ENCODE data around the gene P2RX3. TPM values are rescaled to one million over a fixed set of nuclear protein-coding genes. Genes with fewer than 3 reads are reported as not detected.

P2RX3 gene
- total RNA-seq: not detected
- 45.8 TPM for polyA plus RNA-seq (2013, experiment 1 of 2)
- 37.0 TPM for polyA plus RNA-seq (2013, experiment 2 of 2)
- long read RNA-seq, experiment 1: 0 reads
- long read RNA-seq, experiment 2: 0 reads
- long read RNA-seq, experiment 3: 0 reads
- long read RNA-seq, experiment 4: 0 reads

DNA sequence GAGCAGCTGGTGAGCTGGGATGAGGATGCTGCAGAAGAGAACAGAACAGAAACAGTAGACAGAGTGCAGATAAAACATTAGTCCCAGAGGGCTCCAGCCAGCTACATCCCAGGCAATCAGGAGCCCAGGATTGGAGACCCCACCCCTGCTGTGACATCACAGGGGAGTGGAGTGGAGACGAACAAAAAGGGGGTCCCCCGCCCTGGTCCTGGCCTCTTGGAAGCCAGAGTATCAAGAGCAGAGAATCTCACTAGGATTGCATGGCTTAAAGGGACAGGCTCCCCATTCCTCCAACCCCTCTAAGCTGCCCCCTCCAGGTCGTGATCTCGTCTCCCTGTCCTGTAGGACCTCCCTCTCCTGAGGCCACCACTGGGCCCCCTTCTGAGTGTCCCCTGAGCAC, at the start of gene P2RX3:
TSS of gene P2RX3 (plus strand) at position 211 of the 400 bp plus-strand sequence. CDS start 199 bp downstream, outside the sequence.
- no peaks in the 10 kb centered on the region for H3K9me3 Mint-ChIP-seq
- Histone ChIP-seq H3K9ac (ENCODE audit: extremely low read depth, low read length, poor library complexity, severe bottlenecking) (no peak within 1 kb of the TSS), H3K36me3 (ENCODE audit: control insufficient read depth, insufficient read depth, low read length) (peaks cover 11% of the 10 kb centered on the region), H3K4me1 (ENCODE audit: control insufficient read depth, insufficient read depth, low read length) (no peaks in the 10 kb centered on the region), H3K4me3 (ENCODE audit: low read length) (no peak within 1 kb of the TSS), H3K27me3 (ENCODE audit: control insufficient read depth, insufficient read depth, low read length, poor library complexity, severe bottlenecking) (peaks cover 7% of the 10 kb centered on the region), H3K27ac (ENCODE audit: low read depth, low read length) (peak within 1 kb of the TSS; percentile 36), H3K9me3 (ENCODE audit: control insufficient read depth, low read length) (no peaks in the 10 kb centered on the region)
- H3K27ac Mint-ChIP-seq: no peak within 1 kb of the TSS
- peaks cover 20% of the 10 kb centered on the region for H3K4me1 Mint-ChIP-seq
- peak; percentile 45 for DNase-seq
- 70 to 83% methylated on average over 3 to 4 of the region's 4 CpGs for WGBS, 2 experiments (ENCODE audit: insufficient coverage in 1 of 2, insufficient read length in 1 of 2)
- peaks cover 14% of the 10 kb centered on the region for H3K36me3 Mint-ChIP-seq (ENCODE audit: low read depth)
- TF ChIP-seq, protein P1, sequence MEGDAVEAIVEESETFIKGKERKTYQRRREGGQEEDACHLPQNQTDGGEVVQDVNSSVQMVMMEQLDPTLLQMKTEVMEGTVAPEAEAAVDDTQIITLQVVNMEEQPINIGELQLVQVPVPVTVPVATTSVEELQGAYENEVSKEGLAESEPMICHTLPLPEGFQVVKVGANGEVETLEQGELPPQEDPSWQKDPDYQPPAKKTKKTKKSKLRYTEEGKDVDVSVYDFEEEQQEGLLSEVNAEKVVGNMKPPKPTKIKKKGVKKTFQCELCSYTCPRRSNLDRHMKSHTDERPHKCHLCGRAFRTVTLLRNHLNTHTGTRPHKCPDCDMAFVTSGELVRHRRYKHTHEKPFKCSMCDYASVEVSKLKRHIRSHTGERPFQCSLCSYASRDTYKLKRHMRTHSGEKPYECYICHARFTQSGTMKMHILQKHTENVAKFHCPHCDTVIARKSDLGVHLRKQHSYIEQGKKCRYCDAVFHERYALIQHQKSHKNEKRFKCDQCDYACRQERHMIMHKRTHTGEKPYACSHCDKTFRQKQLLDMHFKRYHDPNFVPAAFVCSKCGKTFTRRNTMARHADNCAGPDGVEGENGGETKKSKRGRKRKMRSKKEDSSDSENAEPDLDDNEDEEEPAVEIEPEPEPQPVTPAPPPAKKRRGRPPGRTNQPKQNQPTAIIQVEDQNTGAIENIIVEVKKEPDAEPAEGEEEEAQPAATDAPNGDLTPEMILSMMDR (conservative IDR thresholded peaks at IDR 0.05): no peak
- H3K4me3 Mint-ChIP-seq: no peak within 1 kb of the TSS
- H3K27me3 Mint-ChIP-seq (ENCODE audit: insufficient read depth): peaks cover 34% of the 10 kb centered on the region

DNA sequence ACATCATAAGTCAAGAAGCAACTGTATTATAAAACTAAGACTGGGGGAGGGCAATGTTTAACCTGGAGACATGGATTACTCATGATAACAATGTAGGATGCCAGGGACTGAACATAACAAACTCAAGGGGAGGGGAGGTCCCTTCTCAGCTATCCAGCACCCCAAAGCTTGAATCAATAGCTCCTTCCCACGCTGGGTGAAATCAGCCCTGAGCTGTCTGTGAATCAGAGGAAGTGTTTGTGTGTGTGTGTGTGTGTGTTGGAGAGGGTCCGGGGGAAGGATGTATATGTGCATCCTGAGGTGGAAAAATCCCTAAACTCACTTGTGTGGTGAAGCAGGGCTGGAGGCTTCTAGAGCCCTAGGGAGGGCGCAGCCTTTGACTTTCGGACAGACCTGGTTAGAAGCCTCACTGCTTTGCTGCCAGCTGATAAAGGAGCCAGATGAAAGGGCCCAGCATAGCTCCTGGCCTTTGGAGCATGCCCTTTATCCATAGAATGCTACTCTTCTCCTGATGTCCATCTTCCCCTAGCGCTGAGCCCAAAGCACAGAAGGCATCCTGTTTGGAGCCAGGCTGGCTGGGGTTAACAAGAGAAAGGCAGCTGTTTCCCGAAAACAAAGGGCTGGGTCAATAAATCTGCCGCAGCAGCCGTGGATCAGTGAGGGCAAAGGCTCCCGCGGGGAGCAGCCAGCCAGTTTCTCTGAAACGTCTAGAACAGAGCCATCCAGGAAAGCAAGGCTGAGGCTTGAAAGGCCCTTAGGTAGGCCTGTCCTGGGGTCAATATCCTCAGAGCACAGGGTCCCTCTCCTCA, 49.2 kb upstream of the P2RX3 start:
- no peak overlapping the region for H3K9ac ChIP-seq (ENCODE audit: extremely low read depth, low read length, poor library complexity, severe bottlenecking)

DNA sequence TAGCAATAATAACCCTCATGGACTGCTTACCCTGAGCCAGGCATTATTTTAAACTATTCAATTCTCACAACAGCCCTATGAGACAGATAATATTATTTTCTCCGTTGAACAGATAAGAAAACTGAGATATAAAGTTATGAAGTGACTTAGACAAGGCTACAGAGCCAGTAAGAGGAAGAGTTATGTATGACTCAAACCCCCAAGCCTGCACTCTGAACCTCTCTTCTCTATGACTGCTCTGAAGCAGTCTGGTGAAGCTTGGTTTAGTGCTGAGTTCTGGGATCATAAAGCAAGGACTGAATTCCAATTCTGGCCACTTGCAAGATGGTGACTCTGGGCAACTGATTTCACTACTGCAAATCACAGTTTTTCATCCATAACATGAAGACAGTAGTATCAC, 47.9 kb upstream of the P2RX3 start:
- no peak for DNase-seq
- WGBS, 2 experiments (ENCODE audit: insufficient coverage in 1 of 2, insufficient read length in 1 of 2): 100% methylated on average over 1 of the region's 1 CpG
- Histone ChIP-seq H3K9me3 (ENCODE audit: control insufficient read depth, low read length) (no peaks in the 10 kb centered on the region), H3K4me3 (ENCODE audit: low read length) (no peak overlapping the region), H3K36me3 (ENCODE audit: control insufficient read depth, insufficient read depth, low read length) (no peaks in the 10 kb centered on the region), H3K9ac (ENCODE audit: extremely low read depth, low read length, poor library complexity, severe bottlenecking) (no peak overlapping the region), H3K4me1 (ENCODE audit: control insufficient read depth, insufficient read depth, low read length) (peaks cover 7% of the 10 kb centered on the region), H3K27me3 (ENCODE audit: control insufficient read depth, insufficient read depth, low read length, poor library complexity, severe bottlenecking) (no peaks in the 10 kb centered on the region), H3K27ac (ENCODE audit: low read depth, low read length) (no peak overlapping the region)
- Mint-ChIP-seq H3K27me3 (ENCODE audit: insufficient read depth) (no peaks in the 10 kb centered on the region), H3K36me3 (ENCODE audit: low read depth) (no peaks in the 10 kb centered on the region), H3K9me3 (no peaks in the 10 kb centered on the region), H3K27ac (no peak overlapping the region), H3K4me1 (peaks cover 13% of the 10 kb centered on the region), H3K4me3 (no peak overlapping the region)
- TF ChIP-seq, protein P1 (conservative IDR thresholded peaks at IDR 0.05): no peak

More for the DNA sequence above, 49.2 kb upstream of the P2RX3 start:
- Mint-ChIP-seq H3K36me3 (ENCODE audit: low read depth) (no peaks in the 10 kb centered on the region), H3K4me1 (peaks cover 18% of the 10 kb centered on the region), H3K27me3 (ENCODE audit: insufficient read depth) (no peaks in the 10 kb centered on the region), H3K27ac (no peak overlapping the region), H3K9me3 (no peaks in the 10 kb centered on the region), H3K4me3 (no peak overlapping the region)
- Histone ChIP-seq H3K27me3 (ENCODE audit: control insufficient read depth, insufficient read depth, low read length, poor library complexity, severe bottlenecking) (no peaks in the 10 kb centered on the region), H3K4me3 (ENCODE audit: low read length) (no peak overlapping the region), H3K36me3 (ENCODE audit: control insufficient read depth, insufficient read depth, low read length) (no peaks in the 10 kb centered on the region), H3K27ac (ENCODE audit: low read depth, low read length) (peak overlapping the region; percentile 87), H3K4me1 (ENCODE audit: control insufficient read depth, insufficient read depth, low read length) (peaks cover 9% of the 10 kb centered on the region), H3K9me3 (ENCODE audit: control insufficient read depth, low read length) (no peaks in the 10 kb centered on the region)
- WGBS, 2 experiments (ENCODE audit: insufficient coverage in 1 of 2, insufficient read length in 1 of 2): 29 to 42% methylated on average over 10 to 11 of the region's 11 CpGs
- TF ChIP-seq, protein P1 (conservative IDR thresholded peaks at IDR 0.05): no peak
- no peak for DNase-seq

All from endodermal cell (in vitro differentiated cells).